HCT116 (cell line): Measurements from ENCODE around the gene FCHSD2. TPM values are rescaled to one million over a fixed set of nuclear protein-coding genes. Genes with fewer than 3 reads are reported as not detected.

ENCODE experiments used
- ATAC-seq: fragments of 200-7000 bp; cut with Tn5 transposase; 2 replicates; pipeline ENCODE4 v1.9.1; 2020; ENCODE audit warnings: mild to moderate bottlenecking, moderate library complexity
- BruUV-seq: library from RNA; stranded (reverse); fragments of 400-500 nt; replicated peaks from 2 replicates; lab custom pipeline; 2021; lab: Mats Ljungman, UMichigan
- CTCF ChIA-PET: fragments of 300-600 bp; sonication (Branson Sonifier 250); formaldehyde crosslinking; loops from one replicate; lab custom pipeline; 2021; ENCODE audit warnings: antibody characterized with exemption; lab: Charles Lee
- POLR2A ChIA-PET: fragments of 300-600, 350-600 bp; sonication (Branson Sonifier 250); formaldehyde crosslinking; loops from one replicate; lab custom pipeline; 2021; ENCODE audit warnings: antibody characterized with exemption; lab: Charles Lee
- RAD21 ChIA-PET, 2 experiments: fragments of 300-600 bp; sonication (Branson Sonifier 250); formaldehyde crosslinking; loops; one replicate each; lab custom pipeline; 2023; ENCODE audit warnings: low total read pairs in 2 of 2; ENCODE audit not compliant: uncharacterized antibody in 2 of 2, unreplicated experiment in 2 of 2, low non-redundant PET in 1 of 2; lab: Charles Lee
- DNase-seq: peaks from one replicate; pipeline ENCODE4 v3.0.0-alpha.2; 2010; ENCODE audit warnings: low read depth, low spot score
- H2AFZ ChIP-seq: fragments of 200-600 bp; shearing (Covaris generic), sonication (generic); 2 replicates; pipeline ENCODE4 v1.6.1; 2017; ENCODE audit warnings: low read depth, mixed run types, mixed read lengths, antibody characterized with exemption, low read length; ENCODE audit not compliant: poor library complexity, severe bottlenecking
- H3K27ac ChIP-seq: 2 replicates; pipeline ENCODE4 v1.5.1; 2012; ENCODE audit warnings: low read depth, low read length
- H3K27me3 ChIP-seq: fragments of 200-600 bp; sonication (generic); 2 replicates; pipeline ENCODE4 v1.6.1; 2016; ENCODE audit warnings: mixed run types, low read length, mixed read lengths; ENCODE audit not compliant: insufficient read depth
- H3K36me3 ChIP-seq, 2 experiments: fragments of 200-500 bp in 1 of 2; fragments of 200-600 bp in 1 of 2; sonication (Bioruptor generic) in 1 of 2; sonication (generic) in 1 of 2; 2 replicates each; pipeline versions ENCODE4 v1.5.1 to v1.6.1; 2014 to 2016; ENCODE audit warnings: low read length in 2 of 2, inconsistent platforms in 1 of 2, mixed read lengths in 1 of 2, mixed run types in 1 of 2; ENCODE audit not compliant: insufficient read depth in 2 of 2, control insufficient read depth in 1 of 2
- H3K4me1 ChIP-seq, 2 experiments: fragments of 200-600 bp in 1 of 2; sonication (generic) in 1 of 2; 2 replicates each; pipeline versions ENCODE4 v1.5.1 to v1.6.1; 2012 to 2017; ENCODE audit warnings: low read length in 2 of 2, inconsistent platforms in 1 of 2, mild to moderate bottlenecking in 1 of 2, mixed read lengths in 1 of 2, mixed run types in 1 of 2, moderate library complexity in 1 of 2; ENCODE audit not compliant: insufficient read depth in 2 of 2, control insufficient read depth in 1 of 2
- H3K4me2 ChIP-seq: fragments of 200-600 bp; sonication (generic); 2 replicates; pipeline ENCODE4 v1.6.1; 2017; ENCODE audit warnings: mixed run types, low read length, mixed read lengths
- H3K4me3 ChIP-seq, 2 experiments: fragments of 200-600 bp in 1 of 2; sonication (generic) in 1 of 2; replicated peaks in 1 of 2; 2 replicates each; pipeline ENCODE4 v1.5.1; 2011 to 2016; ENCODE audit warnings: low read length in 2 of 2, control low read depth in 1 of 2, low read depth in 1 of 2, mild to moderate bottlenecking in 1 of 2, mixed read lengths in 1 of 2, mixed run types in 1 of 2
- H3K79me2 ChIP-seq: fragments of 200-600 bp; sonication (generic); 2 replicates; pipeline ENCODE4 v1.6.1; 2017; ENCODE audit warnings: mild to moderate bottlenecking, mixed run types, low read length, moderate library complexity, mixed read lengths; ENCODE audit not compliant: insufficient read depth
- H3K9ac ChIP-seq: fragments of 200-600 bp; sonication (generic); 2 replicates; pipeline ENCODE4 v1.6.1; 2016; ENCODE audit warnings: low read length, mixed read lengths
- H3K9me2 ChIP-seq: fragments of 200-600 bp; sonication (generic), shearing (Covaris generic); 2 replicates; pipeline ENCODE4 v1.6.1; 2017; ENCODE audit warnings: mixed run types, mild to moderate bottlenecking, moderate library complexity; ENCODE audit not compliant: insufficient read depth
- H3K9me3 ChIP-seq, 2 experiments: fragments of 200-500 bp in 1 of 2; fragments of 200-600 bp in 1 of 2; sonication (Bioruptor generic) in 1 of 2; sonication (generic) in 1 of 2; 2 replicates each; pipeline ENCODE4 v1.6.1; 2014 to 2017; ENCODE audit warnings: low read length in 2 of 2, mixed read lengths in 2 of 2, inconsistent platforms in 1 of 2, low read depth in 1 of 2, mild to moderate bottlenecking in 1 of 2, mixed run types in 1 of 2, moderate library complexity in 1 of 2; ENCODE audit not compliant: control insufficient read depth in 1 of 2, insufficient read depth in 1 of 2
- H4K20me1 ChIP-seq: fragments of 200-600 bp; sonication (generic), shearing (Covaris generic); 2 replicates; pipeline ENCODE4 v1.6.1; 2017; ENCODE audit warnings: mixed run types, mild to moderate bottlenecking, moderate library complexity; ENCODE audit not compliant: insufficient read depth
- ATF3 ChIP-seq: IDR thresholded peaks from 2 replicates; pipeline ENCODE4 v1.6.1; 2012
- CTCF ChIP-seq, 3 experiments: fragments of 200-600 bp in 1 of 3; sonication (generic) in 1 of 3; IDR thresholded peaks in 2 of 3; conservative IDR thresholded peaks in 1 of 3; 2 replicates each; pipeline ENCODE4 v1.5.1; 2012 to 2017; ENCODE audit warnings: low read depth in 2 of 3, low read length in 2 of 3, antibody characterized with exemption in 1 of 3, borderline replicate concordance in 1 of 3, control low read depth in 1 of 3, mild to moderate bottlenecking in 1 of 3, mixed read lengths in 1 of 3, mixed run types in 1 of 3, moderate library complexity in 1 of 3; ENCODE audit not compliant: insufficient read depth in 1 of 3
- EZH2 ChIP-seq: fragments of 200-600 bp; sonication (generic); IDR thresholded peaks from 2 replicates; pipeline ENCODE4 v1.6.1; 2017; ENCODE audit warnings: antibody characterized with exemption, mixed run types
- EZH2phosphoT487 ChIP-seq: fragments of 200-600 bp; IDR thresholded peaks from 2 replicates; pipeline ENCODE4 v1.6.1; 2018; ENCODE audit warnings: antibody characterized with exemption, borderline replicate concordance
- JUND ChIP-seq: IDR thresholded peaks from 2 replicates; pipeline ENCODE4 v1.6.1; 2012
- POLR2A ChIP-seq: IDR thresholded peaks from 2 replicates; pipeline ENCODE4 v1.7.0; 2011; ENCODE audit warnings: borderline replicate concordance; ENCODE audit not compliant: insufficient read depth, insufficient read length; ENCODE audit errors: extremely low read depth
- POLR2AphosphoS5 ChIP-seq: IDR thresholded peaks from 2 replicates; pipeline ENCODE4 v1.6.1; 2011; ENCODE audit warnings: mild to moderate bottlenecking, low read depth, low read length, moderate library complexity
- RAD21 ChIP-seq: IDR thresholded peaks from 2 replicates; pipeline ENCODE4 v1.6.1; 2012; ENCODE audit warnings: low read depth, mild to moderate bottlenecking
- SP1 ChIP-seq: IDR thresholded peaks from 2 replicates; pipeline ENCODE4 v1.6.1; 2012; ENCODE audit warnings: low read depth
- SRF ChIP-seq: IDR thresholded peaks from 2 replicates; pipeline ENCODE4 v1.6.1; 2012; ENCODE audit warnings: low read depth
- TCF7L2 ChIP-seq: IDR thresholded peaks from 2 replicates; pipeline ENCODE4 v1.7.0; 2011; ENCODE audit warnings: borderline replicate concordance, inconsistent platforms; ENCODE audit not compliant: insufficient read depth, insufficient read length; ENCODE audit errors: extremely low read depth
- YY1 ChIP-seq: IDR thresholded peaks from 2 replicates; pipeline ENCODE4 v1.6.1; 2011; ENCODE audit warnings: low read length, low read depth, moderate library complexity, mild to moderate bottlenecking; ENCODE audit not compliant: insufficient replicate concordance; ENCODE audit errors: extremely low read depth
- ZFX ChIP-seq: fragments of 450-650 bp; IDR thresholded peaks from 2 replicates; pipeline ENCODE4 v1.6.1; 2017
- intact Hi-C: fragments of 100-400 bp; cut with micrococcal nuclease; formaldehyde crosslinking; loops from 2 replicates; pipeline ENCODE4 v1.10.0; 2022
- total RNA-seq: library from RNA; stranded (reverse); gene quantifications from one replicate; pipeline ENCODE4 v1.2.1, GENCODE V29; 2021; ENCODE audit not compliant: unreplicated experiment

Gene FCHSD2
- total RNA-seq, 1 experiment from 2014 or later, result 15.0 TPM

GRCh38 chr11:73013021-73013420 lies 129.1 kb downstream of the FCHSD2 start:
- Histone ChIP-seq H3K9ac (no peak overlapping the region), H3K9me3 (0 out of 4 replicates have a peak, but pooled peaks cover 0 to 3% of the 10 kb centered on the region in 2 experiments), H3K27me3 (no peaks in the 10 kb centered on the region), H3K4me2 (no peak overlapping the region), H3K27ac (no peak overlapping the region), H3K4me3 (no peak overlapping the region), H3K4me1 (no peaks in the 10 kb centered on the region), H3K36me3 (no peaks in the 10 kb centered on the region; a peak in 1 of 4 replicates), H2AFZ (no peak overlapping the region), H3K9me2 (no peaks in the 10 kb centered on the region), H4K20me1 (no peaks in the 10 kb centered on the region), H3K79me2 (no peaks in the 10 kb centered on the region)
- POLR2A ChIA-PET, result no interaction called here
- no TSS peak for BruUV-seq
- RAD21 ChIA-PET, result no interaction called here
- intact Hi-C loops, result no loop called here
- no peak for DNase-seq
- no peak for ATAC-seq
- CTCF ChIA-PET, result no interaction called here
- TF ChIP-seq SRF (no peak), ZFX (no peak), POLR2A (no peak), JUND (no peak), RAD21 (no peak), EZH2 (no peak), POLR2AphosphoS5 (no peak)

GRCh38 chr11:73012121-73012863 lies 129.8 kb downstream of the FCHSD2 start:
- H4K20me1 ChIP-seq, result no peaks in the 10 kb centered on the region
- no peaks in the 10 kb centered on the region for H3K79me2 ChIP-seq
- no peaks in the 10 kb centered on the region for H3K4me1 ChIP-seq
- H2AFZ ChIP-seq, result no peak overlapping the region
- TF ChIP-seq EZH2phosphoT487, result no peak
- TF ChIP-seq YY1, result no peak
- TF ChIP-seq CTCF (IDR thresholded peaks at IDR 0.05 in 2 of 3, conservative IDR thresholded peaks at IDR 0.05 in 1 of 3; ENCODE audit: borderline replicate concordance in 1 of 3, insufficient read depth in 1 of 3, low read depth in 2 of 3, low read length in 2 of 3), result no peak
- no peak for TF ChIP-seq SP1
- no peak for TF ChIP-seq TCF7L2
- TF ChIP-seq SRF, result no peak
- no peak for TF ChIP-seq POLR2AphosphoS5
- TF ChIP-seq ATF3, result no peak
- H3K4me3 ChIP-seq, result no peak overlapping the region
- intact Hi-C loops, result no loop called here
- no peak overlapping the region for H3K27ac ChIP-seq
- H3K9me2 ChIP-seq, result no peaks in the 10 kb centered on the region
- H3K9ac ChIP-seq, result no peak overlapping the region
- ATAC-seq (no peak), DNase-seq (no peak)
- RAD21 ChIA-PET, result no interaction called here
- 0 out of 4 replicates have a peak, but pooled peaks cover 0 to 3% of the 10 kb centered on the region in 2 experiments for H3K9me3 ChIP-seq
- no peaks in the 10 kb centered on the region for H3K27me3 ChIP-seq
- POLR2A ChIA-PET, result no interaction called here
- CTCF ChIA-PET, result no interaction called here
- no peak overlapping the region for H3K4me2 ChIP-seq
- no peaks in the 10 kb centered on the region; a peak in 1 of 4 replicates for H3K36me3 ChIP-seq
- BruUV-seq, result no TSS peak
